Activated naive CD4-positive, alpha-beta T cell treated with anti-CD3 and anti-CD28 coated beads, Interleukin-2, amount 50 U/mL, for 16 hours (primary cell): ENCODE results near the gene C19orf12.
"Not testable (repeated sequence)": the region's sequence is repeated elsewhere in the genome, so short reads cannot be mapped to it uniquely, and the experiment has no call there.

Experiments
- DNase-seq: peaks from one replicate; pipeline ENCODE4 v3.0.0-alpha.2; 2020

Gene C19orf12

GRCh38 chr19:29675120-29675649 lies 39.9 kb downstream of the C19orf12 start:
- DNase-seq, result no peak

GRCh38 chr19:29674374-29675119 lies 40.5 kb downstream of the C19orf12 start:
- no peak for DNase-seq

GRCh38 chr19:29673451-29674371 lies 41.4 kb downstream of the C19orf12 start:
- DNase-seq, result no peak

- peak; percentile 85 for DNase-seq
These were observed 42.1 kb downstream of the C19orf12 start for GRCh38 chr19:29672933-29673336.

- no peak for DNase-seq
These were observed 42.6 kb downstream of the C19orf12 start for GRCh38 chr19:29672319-29672932.

- DNase-seq, result peak; percentile 84
These were observed 43.5 kb downstream of the C19orf12 start for GRCh38 chr19:29671393-29672160.

- not testable (repeated sequence) for DNase-seq
These were observed 44.1 kb downstream of the C19orf12 start for GRCh38 chr19:29671026-29671392.

- no peak for DNase-seq
These were observed 44.8 kb downstream of the C19orf12 start for GRCh38 chr19:29670255-29670654.

- no peak for DNase-seq
These were observed 46.1 kb downstream of the C19orf12 start for GRCh38 chr19:29668746-29669609.

- peak; percentile 58 for DNase-seq
These were observed 47.1 kb downstream of the C19orf12 start for GRCh38 chr19:29667901-29668341.

- DNase-seq, result no peak
These were observed 47.7 kb downstream of the C19orf12 start for GRCh38 chr19:29667387-29667783.

GRCh38 chr19:29666578-29667386 lies 48.3 kb downstream of the C19orf12 start:
- no peak for DNase-seq

- no peak for DNase-seq
These were observed 49.1 kb downstream of the C19orf12 start for GRCh38 chr19:29665826-29666577.

- DNase-seq, result peak; percentile 84
These were observed 49.7 kb downstream of the C19orf12 start, which contains the start of gene PLEKHF1 for GRCh38 chr19:29665215-29665825. Gene PLEKHF1 (plus strand): TSS chr19:29665461. CDS start chr19:29673840, 8,379 bp downstream.

GRCh38 chr19:29664753-29665214 lies 50.3 kb downstream of the C19orf12 start:
- DNase-seq, result no peak

GRCh38 chr19:29663861-29664752 lies 51.0 kb downstream of the C19orf12 start:
- DNase-seq, result no peak

GRCh38 chr19:29662604-29663404 lies 52.3 kb downstream of the C19orf12 start:
- DNase-seq, result no peak
